Liver (tissue), 9 donors: ENCODE results near the gene CBFB. TPM values are rescaled to one million over a fixed set of nuclear protein-coding genes. Genes with fewer than 3 reads are reported as not detected.

Experiments
- DNase-seq: peaks from one replicate; pipeline ENCODE4 v3.0.0-alpha.2; 2017; ENCODE audit warnings: low spot score
- H3K27ac ChIP-seq, 2 donors: one replicate each; pipeline ENCODE4 v1.7.0; 2013; ENCODE audit warnings: inconsistent platforms in 2 of 2, low read length in 2 of 2, control low read depth in 1 of 2, low read depth in 1 of 2, mild to moderate bottlenecking in 1 of 2
- H3K27me3 ChIP-seq, 4 donors: one replicate each; pipeline versions ENCODE4 v1.6.1 to v1.7.0; 2013; ENCODE audit warnings: low read length in 3 of 4, inconsistent platforms in 1 of 4, mild to moderate bottlenecking in 1 of 4, moderate library complexity in 1 of 4; ENCODE audit not compliant: control insufficient read depth in 4 of 4, insufficient read depth in 4 of 4
- H3K36me3 ChIP-seq, 4 donors: one replicate each; pipeline versions ENCODE4 v1.6.1 to v1.7.0; 2013; ENCODE audit warnings: low read length in 3 of 4, mild to moderate bottlenecking in 3 of 4, low read depth in 1 of 4, moderate library complexity in 1 of 4; ENCODE audit not compliant: control insufficient read depth in 4 of 4, insufficient read depth in 3 of 4
- H3K4me1 ChIP-seq, 4 donors: one replicate each; pipeline versions ENCODE4 v1.6.1 to v1.7.0; 2013; ENCODE audit warnings: low read length in 3 of 4, mild to moderate bottlenecking in 3 of 4, moderate library complexity in 1 of 4; ENCODE audit not compliant: control insufficient read depth in 4 of 4, insufficient read depth in 4 of 4
- H3K4me3 ChIP-seq, 3 donors: one replicate each; pipeline versions ENCODE4 v1.6.1 to v1.7.0; 2013; ENCODE audit warnings: low read length in 3 of 3, control low read depth in 1 of 3, low read depth in 1 of 3, mild to moderate bottlenecking in 1 of 3
- H3K9ac ChIP-seq, 2 donors: one replicate each; pipeline ENCODE4 v1.7.0; 2013; ENCODE audit warnings: low read length in 2 of 2, mild to moderate bottlenecking in 2 of 2, moderate library complexity in 2 of 2, control low read depth in 1 of 2, low read depth in 1 of 2
- H3K9me3 ChIP-seq, 4 donors: one replicate each; pipeline versions ENCODE4 v1.6.1 to v1.7.0; 2013; ENCODE audit warnings: low read length in 3 of 4; ENCODE audit not compliant: control insufficient read depth in 4 of 4
- ATF3 ChIP-seq: IDR thresholded peaks from 2 replicates; pipeline ENCODE4 v1.6.1; 2016; ENCODE audit warnings: antibody characterized with exemption
- CTCF ChIP-seq: fragments of 150-350 bp; IDR thresholded peaks from 2 replicates; pipeline ENCODE4 v1.5.1; 2017; ENCODE audit warnings: improper control_type of control experiment, low read depth, low read length; ENCODE audit not compliant: missing input control
- EGR1 ChIP-seq, 2 donors: IDR thresholded peaks; 2 replicates each; pipeline ENCODE4 v1.6.1; 2016 to 2018; ENCODE audit warnings: antibody characterized with exemption in 2 of 2, low read depth in 2 of 2
- FOXA1 ChIP-seq: IDR thresholded peaks from 2 replicates; pipeline ENCODE4 v1.6.1; 2016; ENCODE audit warnings: antibody characterized with exemption
- FOXA2 ChIP-seq: IDR thresholded peaks from 2 replicates; pipeline ENCODE4 v1.6.1; 2016; ENCODE audit warnings: antibody characterized with exemption
- GABPA ChIP-seq, 2 donors: IDR thresholded peaks in 1 of 2; conservative IDR thresholded peaks in 1 of 2; 2 replicates each; pipeline ENCODE4 v1.6.1; 2016; ENCODE audit warnings: antibody characterized with exemption in 2 of 2, mild to moderate bottlenecking in 1 of 2, moderate library complexity in 1 of 2
- HNF4A ChIP-seq, 2 donors: conservative IDR thresholded peaks; 2 replicates each; pipeline ENCODE4 v1.6.1; 2016; ENCODE audit warnings: antibody characterized with exemption in 2 of 2, mild to moderate bottlenecking in 2 of 2
- MAX ChIP-seq: IDR thresholded peaks from 2 replicates; pipeline ENCODE4 v1.6.1; 2016; ENCODE audit warnings: antibody characterized with exemption
- NR2F2 ChIP-seq: IDR thresholded peaks from 2 replicates; pipeline ENCODE4 v1.6.1; 2016; ENCODE audit warnings: antibody characterized with exemption
- RAD21 ChIP-seq, 2 donors: IDR thresholded peaks; 2 replicates each; pipeline ENCODE4 v1.6.1; 2016; ENCODE audit warnings: antibody characterized with exemption in 2 of 2, mild to moderate bottlenecking in 2 of 2
- REST ChIP-seq: IDR thresholded peaks from 2 replicates; pipeline ENCODE4 v1.6.1; 2016; ENCODE audit warnings: antibody characterized with exemption, mild to moderate bottlenecking
- RXRA ChIP-seq, 2 donors: IDR thresholded peaks; 2 replicates each; pipeline ENCODE4 v1.6.1; 2017 to 2018; ENCODE audit warnings: antibody characterized with exemption in 2 of 2, mild to moderate bottlenecking in 1 of 2
- SP1 ChIP-seq: IDR thresholded peaks from 2 replicates; pipeline ENCODE4 v1.6.1; 2018; ENCODE audit warnings: antibody characterized with exemption, mild to moderate bottlenecking
- TAF1 ChIP-seq: conservative IDR thresholded peaks from 2 replicates; pipeline ENCODE4 v1.6.1; 2016; ENCODE audit warnings: antibody characterized with exemption, mild to moderate bottlenecking
- YY1 ChIP-seq: IDR thresholded peaks from 2 replicates; pipeline ENCODE4 v1.6.1; 2016; ENCODE audit warnings: antibody characterized with exemption, mild to moderate bottlenecking
- ZBTB33 ChIP-seq: IDR thresholded peaks from 2 replicates; pipeline ENCODE4 v1.6.1; 2016; ENCODE audit warnings: antibody characterized with exemption
- WGBS: extraction: QIAGEN DNeasy Blood & Tissue Kit; methylation state at CpG from one replicate; pipeline ENCODE4 v1.1.7; 2013; 5-methylcytosine and 5-hydroxymethylcytosine counted together
- polyA plus RNA-seq, 2 donors: library from polyadenylated mRNA; stranded (reverse) in 1 of 2; unstranded in 1 of 2; fragments of 200-250 nt in 1 of 2; fragments of >200 nt in 1 of 2; fragmentation: Nextera tagmentation in 1 of 2; extraction: Ambion mirVana in 1 of 2; gene quantifications; one replicate each; pipeline versions ENCODE4 v1.2.1 to v1.2.3, GENCODE V29; 2013 to 2015
- total RNA-seq, 2 donors: library from RNA; depleted of rRNA; stranded (reverse); fragments of >200 nt; gene quantifications; one replicate each; pipeline ENCODE4 v1.2.3, GENCODE V29; 2014
- donor health status: healthy.
- donor health status: healthy.
- donor health status: healthy.
- donor health status: healthy.
- donor health status: healthy.

Gene CBFB
- total and polyA plus RNA-seq, 4 donors, result 6.8 to 19.3 (median 11.2) TPM

GRCh38 chr16:67016681-67017420, 12.1 kb upstream of the CBFB start:
- 90% methylated on average over 5 of the region's 5 CpGs for WGBS
- Histone ChIP-seq H3K9me3 (no peaks in the 10 kb centered on the region), H3K4me1 (peaks cover 5 to 10% (median 7%) of the 10 kb centered on the region in 4 donors), H3K36me3 (no peaks in the 10 kb centered on the region), H3K4me3 (no peak overlapping the region), H3K27ac (no peak overlapping the region), H3K27me3 (no peaks in the 10 kb centered on the region), H3K9ac (no peak overlapping the region)
- DNase-seq, result no peak
- TF ChIP-seq RXRA (IDR thresholded peaks at IDR 0.05) (no peak), ATF3 (no peak), GABPA (IDR thresholded peaks at IDR 0.05 in 1 of 2, conservative IDR thresholded peaks at IDR 0.05 in 1 of 2) (no peak), FOXA1 (no peak), HNF4A (conservative IDR thresholded peaks at IDR 0.05) (no peak), NR2F2 (no peak), CTCF (no peak), ZBTB33 (no peak), REST (no peak), RAD21 (IDR thresholded peaks at IDR 0.05) (no peak), TAF1 (no peak), MAX (no peak), EGR1 (IDR thresholded peaks at IDR 0.05; ENCODE audit: low read depth in 2 of 2) (no peak), SP1 (no peak), YY1 (no peak), FOXA2 (no peak)
